ENCODE results near the gene ITPR1. TPM values are rescaled to one million over a fixed set of nuclear protein-coding genes. Genes with fewer than 3 reads are reported as not detected.

ITPR1 gene
- total and polyA plus RNA-seq, 2 of the 4 experiments (the other 2 are of a cell fraction), result 1.8 to 5.7 TPM

- Histone ChIP-seq H4K8ac (ENCODE audit: low read depth in 2 of 2, low read length in 2 of 2) (no peak overlapping the region), H3K14ac (replicated peaks; ENCODE audit: low read depth, low read length) (no peak overlapping the region), H3K23ac (ENCODE audit: low read depth, low read length) (no peak overlapping the region), H3K27ac (ENCODE audit: insufficient read depth, low read length) (no peak overlapping the region), H2AK9ac (replicated peaks; ENCODE audit: low read depth, low read length, poor library complexity) (no peak overlapping the region), H4K91ac (ENCODE audit: insufficient read depth, low read depth, low read length) (no peak overlapping the region), H3K4me1 (ENCODE audit: control insufficient read depth, insufficient read depth, low read length) (no peaks in the 10 kb centered on the region; the same call in 1 of the 2 replicates), H2AFZ (replicated peaks; ENCODE audit: low read length, poor library complexity) (no peak overlapping the region), H2BK15ac (ENCODE audit: low read depth, low read length) (no peak overlapping the region), H3K4ac (ENCODE audit: low read depth, low read length) (no peak overlapping the region), H2BK5ac (ENCODE audit: low read depth, low read length, poor library complexity, severe bottlenecking) (no peak overlapping the region), H3K4me2 (ENCODE audit: low read depth, low read length) (no peak overlapping the region), H3K18ac (ENCODE audit: low read depth, low read length) (no peak overlapping the region), H3K79me1 (ENCODE audit: low read depth in 1 of 2, low read length in 2 of 2) (no peaks in the 10 kb centered on the region), H3K36me3 (ENCODE audit: control insufficient read depth, insufficient read depth, low read length) (no peaks in the 10 kb centered on the region), H3K4me3 (ENCODE audit: insufficient read depth, low read depth, low read length) (no peak overlapping the region), H2AK5ac (ENCODE audit: low read depth, low read length) (no peak overlapping the region), H3K9ac (ENCODE audit: low read depth, low read length) (no peak overlapping the region), H3K56ac (ENCODE audit: extremely low read depth, insufficient read depth, low read length) (no peak overlapping the region), H4K5ac (ENCODE audit: low read depth, low read length) (no peak overlapping the region), H3K9me1 (ENCODE audit: insufficient read depth, low read length) (no peaks in the 10 kb centered on the region), H4K20me1 (ENCODE audit: insufficient read depth, low read length) (no peaks in the 10 kb centered on the region), H3K27me3 (ENCODE audit: control insufficient read depth, insufficient read depth, low read length) (no peaks in the 10 kb centered on the region), H2BK20ac (ENCODE audit: low read depth, low read length) (no peak overlapping the region), H2BK120ac (ENCODE audit: low read depth, low read length) (no peak overlapping the region), H3K9me3 (ENCODE audit: control insufficient read depth, insufficient read depth, low read length) (no peaks in the 10 kb centered on the region)
- DNase-seq (no peak), ATAC-seq (ENCODE audit: low read depth) (no peak)
- WGBS, 2 experiments (ENCODE audit: extremely low coverage in 2 of 2, insufficient read length in 1 of 2), result no CpG with 5 or more reads among the region's 3 CpGs
- dilution Hi-C loops (cut with HindIII; ENCODE audit: low sequenced_read_pairs, unreplicated experiment), result no loop called here
- POLR2A ChIA-PET (ENCODE audit: unreplicated experiment), result no interaction called here
- CTCF ChIA-PET, result interaction anchor here (1.2 kb wide), 1 partner anchor 37 kb away, joined by 3 read pairs; no protein-coding TSS in a partner anchor
- in situ Hi-C loops (cut with MboI; ENCODE audit: low sequenced_read_pairs), result no loop called here
- intact Hi-C loops (cut with micrococcal nuclease), result no loop called here
- TF ChIP-seq RCOR1 (IDR thresholded peaks at IDR 0.05; ENCODE audit: insufficient replicate concordance, low read length), result no peak
- no peak for TF ChIP-seq SMC3 (IDR thresholded peaks at IDR 0.05; ENCODE audit: low read depth, low read length)
- no peak for TF ChIP-seq RAD21 (IDR thresholded peaks at IDR 0.05; ENCODE audit: low read length)
- TF ChIP-seq MAZ (IDR thresholded peaks at IDR 0.05; ENCODE audit: borderline replicate concordance, low read depth, low read length), result no peak
- no peak for TF ChIP-seq USF2 (IDR thresholded peaks at IDR 0.05; ENCODE audit: low read depth, low read length)
- TF ChIP-seq MAFK (IDR thresholded peaks at IDR 0.05; ENCODE audit: low read depth, low read length), result no peak
- TF ChIP-seq MXI1 (IDR thresholded peaks at IDR 0.05; ENCODE audit: borderline replicate concordance, low read depth, low read length), result no peak
- BruUV-seq (replicated peaks), result no TSS peak
These were observed 103.5 kb downstream of the ITPR1 start for GRCh38 chr3:4596612-4597011.
